ENCODE data around the gene ATF7IP2.
"Not testable (repeated sequence)": the region's sequence is repeated elsewhere in the genome, so short reads cannot be mapped to it uniquely, and the experiment has no call there.

ATF7IP2 gene

DNA sequence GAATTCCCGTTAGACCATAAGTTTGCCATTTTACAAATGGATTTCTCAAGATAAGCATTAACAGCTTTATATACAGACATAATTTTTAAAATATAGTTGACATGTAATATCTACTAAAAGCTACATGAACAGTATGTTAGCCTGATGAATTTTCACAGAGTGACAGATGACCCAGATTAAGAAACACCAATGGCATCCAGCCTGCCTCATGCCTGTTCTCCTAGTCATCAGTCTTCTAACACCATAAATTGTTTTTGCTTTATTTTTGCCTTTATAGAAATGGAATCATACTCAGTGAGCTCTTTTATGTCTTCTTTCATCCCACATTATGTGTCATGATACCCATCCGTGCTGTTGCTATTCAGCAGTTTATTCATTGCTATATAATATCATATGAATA is 80.0 kb downstream of the ATF7IP2 start:
- DNase-seq, result no peak

DNA sequence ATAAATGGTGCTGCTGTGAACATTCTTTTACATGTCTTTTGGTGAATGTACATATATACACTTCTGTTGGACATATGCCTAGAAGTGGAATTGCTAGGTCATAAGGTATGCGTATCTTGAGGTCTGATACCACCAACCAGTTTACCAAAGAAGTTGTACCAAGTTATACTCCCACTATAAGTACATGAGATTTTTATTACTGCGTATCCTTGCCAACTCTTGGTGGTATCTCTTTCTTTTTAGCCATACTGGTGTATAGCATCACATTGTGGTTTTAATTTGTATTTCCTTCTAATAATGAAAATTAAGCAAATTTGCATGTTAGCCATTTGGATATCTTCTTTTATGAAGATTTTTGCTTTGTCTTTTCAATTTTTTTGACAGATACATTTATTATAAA is 80.5 kb downstream of the ATF7IP2 start:
- DNase-seq, result no peak

DNA sequence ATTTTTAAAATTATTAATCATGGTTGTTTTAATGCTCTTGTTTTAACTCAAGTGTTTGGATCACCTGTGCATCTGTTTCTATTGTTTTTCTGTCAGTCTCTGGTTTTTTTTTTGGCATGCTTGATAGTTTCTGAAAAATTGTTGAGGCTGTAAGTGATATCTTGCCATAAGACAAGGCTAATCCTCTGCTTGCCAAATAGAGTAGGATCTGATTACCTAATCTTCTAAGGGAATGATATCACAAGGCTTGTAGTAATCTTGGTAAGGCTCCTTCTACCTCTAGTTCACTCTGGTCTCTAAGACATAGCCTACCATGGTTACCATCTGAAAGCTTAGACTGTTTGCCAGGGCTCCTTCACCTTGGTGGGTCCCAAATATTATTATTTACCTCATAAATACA is 81.0 kb downstream of the ATF7IP2 start:
- DNase-seq, result no peak

DNA sequence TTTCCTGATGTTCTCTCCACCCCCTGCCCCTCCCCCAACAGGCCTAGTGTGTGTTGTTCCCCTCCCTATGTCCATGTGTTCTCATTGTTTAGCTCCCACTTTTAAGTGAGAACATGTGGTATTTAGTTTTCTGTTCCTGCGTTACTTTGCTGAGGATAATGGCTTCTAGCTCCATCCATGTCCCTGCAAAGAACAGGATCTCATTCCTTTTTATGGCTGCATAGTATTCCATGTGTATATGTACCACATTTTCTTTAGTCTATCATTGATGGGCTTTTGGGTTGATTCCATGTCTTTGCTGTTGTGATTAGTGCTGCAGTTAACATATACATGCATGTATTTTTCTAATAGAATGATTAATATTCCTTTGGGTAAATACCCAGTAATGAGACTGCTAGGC is 90.8 kb downstream of the ATF7IP2 start:
- not testable (repeated sequence) for DNase-seq

DNA sequence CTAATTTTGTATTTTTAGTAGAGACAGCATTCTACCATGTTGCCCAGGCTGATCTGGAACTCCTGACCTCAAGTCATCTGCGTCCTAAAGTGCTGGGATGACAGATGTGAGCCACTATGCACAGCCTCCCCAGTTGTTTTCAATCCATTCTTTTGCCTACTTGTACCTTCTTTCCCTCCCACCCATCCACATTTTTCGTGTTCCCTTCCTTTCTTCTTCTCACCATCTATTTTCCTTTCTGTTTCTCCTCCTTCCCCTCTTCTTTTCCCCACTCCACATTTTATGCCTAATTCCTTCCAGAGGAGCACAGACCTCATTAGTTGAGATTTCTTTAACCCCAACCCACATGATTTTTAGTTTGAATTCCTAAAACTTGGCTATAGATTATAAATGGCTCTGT is 94.3 kb downstream of the ATF7IP2 start:
- no peak for DNase-seq

DNA sequence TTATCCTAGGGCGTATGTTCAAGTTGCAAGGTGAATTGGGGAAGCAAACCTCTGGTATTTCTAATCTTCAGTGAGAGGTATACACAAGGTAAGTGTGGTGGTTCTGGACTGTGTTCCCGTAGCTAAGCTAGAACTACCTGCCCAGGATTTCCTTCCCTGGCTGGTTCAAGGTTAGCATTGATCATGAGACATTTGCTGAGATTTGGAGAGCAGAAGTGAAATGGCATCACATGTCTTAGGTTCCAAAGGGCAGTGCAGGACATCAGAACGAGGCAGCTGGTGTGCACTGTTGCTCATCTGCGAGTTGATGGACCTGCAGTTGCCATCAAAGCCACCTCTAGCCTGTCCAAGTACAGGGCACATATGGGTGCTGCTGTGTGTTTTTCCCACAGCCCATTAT is 99.3 kb downstream of the ATF7IP2 start:
- DNase-seq, result no peak

DNA sequence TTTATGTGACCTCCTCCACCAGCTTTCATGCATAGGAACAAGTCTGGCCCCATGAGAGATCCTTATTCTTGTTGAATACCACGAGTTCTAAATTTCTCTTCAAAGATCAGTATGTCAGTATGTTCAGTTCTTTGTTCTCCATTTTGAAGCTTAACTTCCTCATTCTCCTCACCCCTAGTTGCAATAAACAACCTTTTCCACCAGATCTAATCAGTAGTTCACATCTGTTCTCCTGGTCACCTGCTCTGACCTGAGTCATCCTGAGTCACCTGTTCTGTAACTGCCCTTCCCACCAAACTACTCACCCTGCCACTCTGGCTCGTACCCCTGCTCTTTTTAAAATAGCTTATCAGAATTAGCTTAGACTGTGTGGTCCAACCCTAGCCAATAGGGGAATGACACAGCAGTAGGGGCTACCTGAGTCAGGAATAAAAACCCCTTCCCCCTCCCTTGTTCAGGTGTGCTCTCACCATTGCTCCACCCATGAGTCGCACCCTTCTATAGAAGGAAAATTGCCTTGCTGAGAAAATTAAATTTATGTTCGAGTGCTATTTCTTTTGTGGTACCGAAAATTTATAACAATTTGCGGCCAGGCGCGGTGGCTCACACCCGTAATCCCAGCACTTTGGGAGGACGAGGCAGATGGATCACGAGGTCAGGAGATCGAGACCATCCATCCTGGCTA is 100.0 kb downstream of the ATF7IP2 start:
- DNase-seq, result no peak

DNA sequence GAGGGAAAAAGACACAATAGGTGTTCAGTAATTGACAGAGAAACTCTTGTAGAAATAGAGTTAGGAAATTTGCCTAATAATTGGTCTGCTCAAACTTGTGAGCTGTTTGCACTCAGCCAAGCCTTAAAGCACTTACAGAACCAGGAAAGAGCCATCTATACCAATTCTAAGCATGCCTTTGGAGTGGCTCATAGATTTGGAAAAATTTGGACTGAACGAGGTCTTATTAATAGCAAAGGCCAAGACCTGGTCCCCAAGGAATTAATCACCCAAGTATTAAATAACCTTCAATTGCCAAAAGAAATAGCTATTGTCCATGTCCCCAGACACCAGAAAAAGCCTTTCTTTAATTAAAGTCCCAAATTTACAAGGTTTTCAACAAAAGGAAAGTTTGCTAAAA is 104.3 kb downstream of the ATF7IP2 start:
- no peak for DNase-seq

DNA sequence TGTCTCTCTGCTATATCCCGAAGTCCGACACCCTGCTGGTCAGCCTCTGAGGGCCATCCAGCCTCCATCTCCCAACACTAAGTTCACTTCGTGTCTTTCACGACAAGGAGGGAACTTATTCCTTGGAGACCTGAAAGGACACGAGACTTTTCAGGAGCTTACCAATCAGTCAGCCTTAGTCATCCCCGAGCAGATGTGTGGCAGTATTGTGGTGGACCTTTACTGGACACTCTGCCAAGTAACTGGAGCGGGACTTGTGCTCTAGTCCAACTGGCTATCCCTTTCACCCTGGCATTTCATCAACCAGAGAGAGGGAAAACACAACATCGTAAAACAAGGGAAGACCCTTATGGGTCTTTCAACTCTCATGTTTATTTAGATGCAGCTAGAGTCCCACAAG is 107.4 kb downstream of the ATF7IP2 start:
- no peak for DNase-seq

DNA sequence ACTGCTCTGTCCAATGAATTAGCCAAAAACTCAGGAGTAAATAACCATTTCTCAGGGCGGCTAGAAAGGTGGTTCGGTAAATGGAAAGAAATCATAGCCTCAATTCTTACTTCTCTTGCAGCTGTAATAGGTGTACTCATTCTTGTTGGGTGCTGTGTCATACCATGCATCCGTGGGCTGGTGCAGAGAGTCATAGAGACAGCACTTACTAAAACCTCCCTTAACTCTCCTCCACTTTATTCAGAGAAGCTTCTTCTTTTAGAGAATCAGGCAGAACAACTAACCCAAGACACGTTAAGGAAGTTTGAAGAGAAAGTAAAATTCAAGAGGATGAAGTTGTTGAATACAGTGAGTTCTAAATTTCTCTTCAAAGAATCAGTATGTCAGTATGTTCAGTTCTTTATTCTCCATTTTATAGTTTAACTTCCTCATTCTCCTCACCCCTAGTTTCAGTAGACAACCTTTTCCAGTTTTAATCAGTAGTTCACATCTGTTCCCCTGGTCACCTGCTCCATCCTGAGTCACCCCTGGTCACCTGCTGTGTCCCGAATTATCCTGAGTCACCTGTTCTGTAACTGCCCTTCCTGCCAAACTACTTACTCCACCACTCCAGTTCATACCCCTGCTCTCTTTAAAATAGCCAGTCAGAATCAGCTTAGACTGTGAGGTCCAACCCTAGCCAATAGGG is 108.6 kb downstream of the ATF7IP2 start:
- DNase-seq, result no peak

DNA sequence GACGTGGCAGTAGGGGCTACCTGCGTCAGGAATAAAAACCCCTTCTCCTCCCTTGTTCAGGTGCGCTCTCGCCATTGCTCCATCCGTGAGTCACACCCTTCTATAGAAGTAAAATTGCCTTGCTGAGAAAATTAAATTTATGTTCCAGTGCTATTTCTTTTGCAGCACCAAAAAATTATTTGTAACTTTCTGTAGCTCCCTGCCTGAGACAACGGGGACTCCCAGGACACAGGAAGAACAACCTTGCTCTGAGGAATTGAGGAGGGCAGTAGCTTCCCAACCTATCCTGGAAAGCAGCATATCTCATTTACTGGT is 109.1 kb downstream of the ATF7IP2 start:
- DNase-seq, result no peak

DNA sequence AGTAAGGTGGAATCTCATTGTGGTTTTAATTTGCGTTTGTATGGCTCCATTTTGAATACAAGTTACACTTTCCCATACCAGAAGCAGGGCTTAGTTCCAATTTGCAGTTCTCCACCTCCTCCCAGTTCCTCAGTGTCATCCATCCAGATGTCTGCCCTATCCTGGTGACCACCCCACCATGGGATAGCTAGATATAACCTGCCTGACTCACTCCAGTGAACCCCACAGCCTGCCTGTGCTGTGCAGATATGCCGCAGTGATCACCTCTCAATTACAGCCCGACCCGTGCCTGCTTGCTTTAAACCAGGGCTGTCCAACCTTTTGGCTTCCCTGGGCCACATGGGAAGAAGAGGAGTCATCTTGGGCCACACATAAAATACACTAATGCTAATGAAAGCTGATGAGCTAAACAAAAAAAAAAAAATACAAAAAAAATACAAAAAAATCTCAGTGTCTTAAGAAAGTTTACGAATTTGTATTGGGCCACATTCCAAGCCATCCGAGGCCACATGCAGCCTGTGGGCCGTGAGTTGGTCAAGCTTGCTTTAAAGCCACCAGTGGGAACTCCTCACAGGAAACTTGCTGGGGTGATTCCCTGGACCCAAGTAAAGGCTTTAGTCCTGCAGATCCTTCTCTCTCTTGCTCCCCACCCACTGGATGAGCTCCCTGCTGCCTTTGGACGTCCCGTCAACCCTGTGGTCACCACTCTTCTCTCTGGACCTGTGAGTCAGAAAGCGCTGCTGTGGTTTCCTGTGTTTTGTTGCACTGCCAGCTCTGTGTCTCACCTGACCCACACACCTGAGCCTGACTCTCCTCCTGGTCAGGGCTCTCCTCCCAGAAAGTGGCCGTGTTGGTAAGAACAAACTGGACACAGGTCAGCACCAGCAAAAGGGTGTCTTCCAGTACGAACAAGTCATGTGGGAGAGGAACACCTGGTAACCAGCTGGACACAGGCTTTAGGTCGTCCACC is 111.6 kb downstream of the ATF7IP2 start:
- DNase-seq, result no peak

DNA sequence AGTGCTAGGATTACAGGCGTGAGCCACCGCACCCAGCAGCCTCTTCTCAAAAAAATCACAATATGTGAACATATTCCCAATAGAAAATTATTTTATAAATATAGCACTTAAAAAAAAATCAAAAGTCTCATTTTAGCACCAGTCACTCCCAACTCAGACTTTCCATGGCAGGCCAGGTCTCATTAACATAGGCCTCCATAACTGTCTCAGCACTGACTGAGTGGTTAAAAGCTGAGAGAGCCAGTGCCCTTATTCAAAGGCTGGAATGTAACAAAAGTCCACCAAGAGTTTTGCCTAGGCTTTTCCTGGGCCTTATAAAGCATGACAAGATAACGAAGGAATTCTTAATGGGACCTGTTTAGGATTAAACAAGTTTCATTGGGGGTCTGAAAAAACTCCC is 114.7 kb downstream of the ATF7IP2 start:
- DNase-seq, result no peak

DNA sequence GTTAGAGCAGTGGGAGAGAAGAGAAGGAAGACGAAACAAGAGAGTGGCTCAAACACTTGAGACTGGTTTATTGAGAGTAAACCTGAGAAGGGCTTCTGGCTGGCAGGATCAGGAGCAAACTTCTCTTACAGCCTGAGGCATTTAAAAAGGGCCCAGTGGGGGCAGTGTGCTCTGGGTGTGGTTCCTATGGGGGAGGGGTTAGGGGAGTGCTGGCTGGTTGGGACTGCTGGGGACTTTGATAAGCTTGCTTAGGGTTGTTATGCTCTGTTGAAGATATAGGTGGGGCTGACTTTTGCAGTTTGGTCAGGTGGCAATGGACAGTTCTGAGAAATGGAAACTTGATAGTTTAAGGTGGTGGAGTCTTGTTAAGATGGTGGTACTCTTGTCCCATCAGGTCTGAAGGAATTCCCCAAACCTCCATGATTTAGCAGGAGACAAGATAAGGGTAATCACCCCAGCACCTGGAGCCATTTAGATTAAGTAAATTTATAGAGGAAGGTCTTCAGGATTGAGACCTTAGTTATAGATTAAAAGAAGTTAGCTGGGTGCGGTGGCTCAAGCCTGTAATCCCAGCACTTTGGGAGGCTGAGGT is 115.3 kb downstream of the ATF7IP2 start:
- no peak for DNase-seq

DNA sequence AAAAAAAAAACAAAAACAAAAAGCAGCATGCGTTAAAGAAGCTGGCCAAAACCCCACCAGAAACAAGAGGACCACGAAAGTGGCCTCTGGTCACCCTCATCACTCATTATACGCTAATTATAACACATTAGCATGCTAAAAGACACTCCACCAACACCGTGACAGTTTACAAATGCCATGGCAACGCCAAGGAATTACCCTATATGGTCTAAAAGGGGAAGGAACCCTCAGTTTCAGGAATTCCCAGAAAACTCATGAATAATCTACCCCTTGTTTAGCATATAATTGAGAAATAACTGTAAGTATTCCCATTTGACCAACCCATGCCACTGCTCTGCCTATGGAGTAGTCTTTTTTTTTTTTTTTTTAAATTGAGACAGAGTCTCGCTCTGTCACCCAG is 116.9 kb downstream of the ATF7IP2 start:
- DNase-seq, result no peak

DNA sequence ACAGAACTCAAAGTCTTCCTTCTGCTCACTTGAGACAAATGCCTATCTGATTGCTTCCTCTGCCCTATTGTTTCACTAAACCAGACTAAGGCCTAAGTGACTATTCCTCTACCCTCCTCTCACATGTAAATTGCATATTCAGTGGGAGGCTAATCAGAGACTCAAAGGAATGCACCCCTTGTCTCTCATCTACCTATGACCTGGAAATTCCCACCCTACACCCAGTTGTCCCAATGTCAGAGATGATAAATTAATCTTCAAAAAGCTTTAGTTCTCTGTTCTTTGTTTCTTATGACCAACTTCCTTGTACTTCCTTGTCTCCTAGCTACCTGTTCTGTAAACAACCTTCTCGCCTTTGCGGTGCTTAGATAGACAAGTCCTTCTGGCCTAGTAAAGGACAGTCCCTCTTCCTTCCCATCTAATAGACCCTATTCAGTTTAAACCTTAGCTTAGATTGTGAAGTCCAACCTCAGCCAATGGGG is 118.6 kb downstream of the ATF7IP2 start:
- DNase-seq, result no peak

DNA sequence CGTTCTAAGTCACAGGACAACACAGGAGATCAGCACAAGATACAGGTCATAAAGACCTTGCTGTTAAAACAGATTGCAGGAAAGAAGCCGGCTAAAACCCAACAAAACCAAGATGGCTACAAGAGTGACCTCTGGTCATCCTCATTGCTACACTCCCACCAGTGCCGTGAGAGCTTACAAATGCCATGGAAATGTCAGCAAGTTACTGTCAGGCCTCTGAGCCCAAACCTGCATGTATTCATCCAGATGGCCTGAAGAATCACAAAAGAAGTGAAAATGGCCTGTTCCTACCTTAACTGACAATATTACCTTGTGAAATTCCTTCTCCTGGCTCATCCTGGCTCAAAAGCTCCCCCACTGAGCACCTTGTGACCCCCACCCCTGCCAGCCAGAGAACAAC is 119.4 kb downstream of the ATF7IP2 start:
- not testable (repeated sequence) for DNase-seq

DNA sequence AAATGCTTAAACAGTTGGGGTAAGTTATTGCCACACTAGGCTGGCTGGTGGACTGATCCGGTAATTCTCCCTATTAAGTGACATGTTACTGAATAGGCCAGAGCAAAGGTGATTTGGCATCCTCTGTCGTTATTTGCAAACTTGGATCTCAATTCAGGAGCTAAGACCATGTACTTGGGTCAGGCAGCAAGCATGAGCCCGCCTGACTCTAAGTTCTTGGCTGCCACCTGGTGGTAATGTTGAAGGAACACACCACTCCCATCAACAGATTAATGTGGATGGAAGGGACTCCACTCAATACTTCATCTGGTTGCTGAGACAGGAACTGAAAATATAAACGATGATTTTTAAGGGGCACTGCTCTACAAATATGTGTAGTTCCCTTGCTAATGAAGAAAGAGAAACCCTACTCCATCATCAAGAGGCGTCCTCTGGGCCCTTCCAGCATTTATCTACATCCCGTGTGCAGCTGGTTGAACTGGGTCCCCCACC is 123.7 kb downstream of the ATF7IP2 start:
- peak; percentile 7 for DNase-seq

DNA sequence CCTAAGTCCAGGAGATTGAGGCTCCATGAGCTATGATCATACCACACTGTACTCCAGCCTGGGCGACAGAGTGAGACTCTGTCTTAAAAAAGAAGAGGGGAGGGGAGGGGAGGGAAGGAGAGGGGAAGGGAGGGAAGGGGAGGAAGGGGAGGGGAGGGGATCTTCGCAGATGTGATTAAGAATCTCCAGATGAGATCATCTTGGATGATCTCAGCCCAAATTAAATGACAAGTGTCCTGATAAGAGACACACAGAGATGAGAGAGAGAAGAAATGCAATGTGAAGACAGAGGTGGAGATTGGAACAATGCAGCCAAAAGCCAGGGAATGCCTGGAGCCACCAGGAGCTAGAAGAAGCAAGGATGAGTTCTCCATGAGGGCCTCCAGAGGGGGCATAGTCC is 124.4 kb downstream of the ATF7IP2 start:
- DNase-seq, result no peak

DNA sequence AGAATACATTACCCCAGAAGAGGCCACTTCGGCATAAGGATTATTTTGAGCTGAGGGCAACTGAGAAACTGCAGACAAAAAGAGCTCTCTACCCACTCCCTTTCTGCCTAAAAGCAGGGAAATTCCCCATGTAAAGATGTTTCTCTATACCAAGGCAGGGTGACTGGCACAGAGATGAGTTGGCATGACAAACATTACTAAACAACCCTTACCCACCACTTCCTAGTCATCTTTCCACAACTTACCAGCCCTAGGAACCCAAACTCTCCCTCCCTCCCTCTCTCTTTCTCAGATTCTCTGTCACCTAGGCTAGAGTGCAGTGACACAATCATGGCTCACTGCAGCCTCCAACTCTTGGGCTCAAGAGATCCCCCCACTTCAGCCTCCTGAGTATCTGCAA is 126.0 kb downstream of the ATF7IP2 start:
- no peak for DNase-seq

DNA sequence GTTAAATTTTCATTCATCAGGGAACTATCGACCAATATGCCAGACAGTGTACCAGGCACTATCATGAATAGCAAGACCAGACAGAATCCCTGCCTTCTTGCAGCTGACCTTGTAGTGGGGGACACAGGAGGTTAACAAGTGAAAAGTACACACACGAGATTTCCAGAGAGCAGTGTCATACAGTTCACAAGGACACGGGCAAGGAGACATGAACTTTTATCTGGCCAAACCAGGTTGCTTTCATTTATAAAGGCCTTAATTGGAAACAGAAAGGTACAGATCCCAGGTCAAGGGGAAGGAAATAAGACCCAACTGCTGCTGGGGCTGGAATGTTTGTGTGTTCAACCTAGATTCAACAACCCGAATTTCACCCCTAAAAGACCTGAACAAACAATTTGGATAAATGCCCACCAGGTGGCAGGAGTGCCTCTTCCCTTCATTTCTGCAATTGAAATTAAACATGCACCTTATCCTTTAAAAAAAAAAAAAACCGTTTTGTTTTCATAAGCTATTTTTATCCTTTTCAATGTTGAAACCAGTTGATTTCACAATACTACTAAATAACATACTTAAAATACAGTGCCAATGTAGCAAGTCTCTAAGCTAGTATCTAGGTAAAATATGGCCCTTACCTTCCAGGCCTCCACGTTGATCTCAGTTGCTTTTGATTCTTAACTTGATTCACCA is 128.7 kb downstream of the ATF7IP2 start:
- DNase-seq, result no peak

DNA sequence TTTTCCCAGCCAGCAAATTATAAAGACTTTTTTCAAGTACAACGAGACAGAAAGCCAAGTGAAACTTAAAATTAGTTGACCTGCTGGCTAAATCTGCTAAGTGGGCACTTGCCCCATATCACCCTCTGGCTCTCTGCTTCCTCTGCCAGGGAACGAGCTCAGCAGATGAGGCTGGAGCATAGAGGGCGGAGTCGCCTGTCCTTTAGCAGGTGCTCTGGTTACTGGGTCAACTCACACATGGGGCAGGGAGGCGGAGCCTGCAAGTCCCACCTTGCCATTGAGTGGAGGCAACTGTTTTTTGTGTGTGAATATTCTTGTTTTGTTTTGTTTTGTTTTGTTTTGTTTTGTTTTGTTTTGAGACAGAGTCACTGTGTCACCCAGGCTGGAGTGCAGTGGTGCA is 132.0 kb downstream of the ATF7IP2 start:
- DNase-seq, result no peak
